Brain pericyte (primary cell): ENCODE measurements around the gene BBS1.
"Not testable (repeated sequence)": the region's sequence is repeated elsewhere in the genome, so short reads cannot be mapped to it uniquely, and the experiment has no call there.

ENCODE experiments used
- DNase-seq: peaks from one replicate; pipeline ENCODE4 v3.0.0-alpha.2; 2012; ENCODE audit warnings: low read depth, low spot score

Gene BBS1

DNA sequence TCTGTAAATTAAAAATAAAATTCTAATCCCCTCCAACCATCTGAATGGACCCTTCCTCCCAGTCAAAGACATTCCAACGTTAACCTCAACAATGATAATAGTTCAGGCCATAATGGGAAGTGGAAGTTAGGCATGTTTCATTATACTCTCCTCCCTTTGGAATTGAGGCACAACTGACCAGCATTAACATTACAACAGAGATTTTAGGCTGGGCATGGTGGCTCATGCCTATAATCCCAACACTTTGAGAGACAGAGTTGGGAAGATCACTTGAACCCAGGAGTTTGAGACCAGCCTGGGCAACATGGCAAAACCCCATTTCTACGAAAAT is 60.4 kb downstream of the BBS1 start:
- DNase-seq = no peak

DNA sequence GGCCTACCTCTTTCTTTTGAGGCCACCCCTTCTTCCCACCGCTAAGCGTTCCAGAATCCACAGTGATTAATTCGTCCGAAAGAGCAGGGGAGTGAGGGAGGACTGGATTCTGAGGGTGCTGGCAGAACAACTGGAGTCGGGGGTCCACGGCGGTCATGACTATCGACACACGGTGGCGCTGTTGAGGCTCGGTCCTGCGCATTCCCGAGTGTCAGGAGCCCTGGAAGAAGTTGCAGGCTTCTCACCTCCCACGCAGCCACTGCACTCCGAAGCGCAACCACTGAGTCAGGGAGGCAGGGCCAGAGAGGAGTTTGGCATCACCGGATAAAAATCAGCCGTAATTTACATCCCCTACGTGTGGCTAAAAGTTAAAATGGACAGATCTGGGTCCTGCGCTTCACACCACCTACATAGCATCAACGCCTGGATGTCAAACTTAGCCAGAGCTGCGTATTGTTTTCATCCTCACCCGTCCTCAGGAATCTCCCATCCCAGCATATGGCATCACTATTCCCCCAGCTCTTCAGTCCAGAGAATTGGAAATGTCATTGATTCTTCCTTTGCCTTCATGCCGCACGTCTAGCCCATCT is 68.7 kb downstream of the BBS1 start:
- no peak for DNase-seq

DNA sequence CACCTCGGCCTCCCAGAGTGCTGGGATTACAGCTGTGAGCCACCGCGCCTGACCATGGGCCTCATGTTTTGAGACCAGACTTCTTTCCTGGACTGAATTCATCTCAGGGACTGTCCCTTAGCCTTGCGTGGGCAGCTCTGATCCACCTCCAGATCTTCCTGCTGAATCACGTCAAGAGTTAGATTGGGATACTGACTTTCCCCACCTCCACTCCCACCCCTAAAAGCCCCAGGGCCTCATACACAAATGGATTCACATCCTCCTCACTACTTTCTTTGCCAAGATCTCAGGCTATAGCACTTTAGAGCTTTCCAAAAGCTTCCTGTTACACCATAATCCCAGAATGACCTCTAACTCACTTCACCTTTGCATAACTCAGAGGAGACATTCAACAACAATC is 70.4 kb downstream of the BBS1 start:
- DNase-seq = no peak

DNA sequence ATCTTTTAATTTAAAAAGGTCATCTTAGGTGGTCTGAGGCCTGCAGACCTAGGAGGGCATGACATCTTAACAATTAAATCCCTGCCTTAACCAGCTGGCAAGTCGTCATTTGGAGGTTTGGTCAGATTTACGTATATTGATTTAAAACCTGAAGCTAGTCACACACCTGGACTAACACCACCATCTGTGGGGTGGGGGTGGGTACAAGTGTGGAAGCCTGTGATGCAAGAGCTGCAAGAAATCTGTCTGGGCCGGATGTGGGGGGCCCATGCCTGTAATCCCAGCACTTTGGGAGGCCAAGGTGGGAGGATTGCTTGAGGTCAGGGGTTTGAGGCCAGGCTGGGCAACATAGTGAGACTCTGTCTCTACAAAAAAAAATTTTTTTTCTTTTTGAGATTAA is 70.8 kb downstream of the BBS1 start:
- no peak for DNase-seq

DNA sequence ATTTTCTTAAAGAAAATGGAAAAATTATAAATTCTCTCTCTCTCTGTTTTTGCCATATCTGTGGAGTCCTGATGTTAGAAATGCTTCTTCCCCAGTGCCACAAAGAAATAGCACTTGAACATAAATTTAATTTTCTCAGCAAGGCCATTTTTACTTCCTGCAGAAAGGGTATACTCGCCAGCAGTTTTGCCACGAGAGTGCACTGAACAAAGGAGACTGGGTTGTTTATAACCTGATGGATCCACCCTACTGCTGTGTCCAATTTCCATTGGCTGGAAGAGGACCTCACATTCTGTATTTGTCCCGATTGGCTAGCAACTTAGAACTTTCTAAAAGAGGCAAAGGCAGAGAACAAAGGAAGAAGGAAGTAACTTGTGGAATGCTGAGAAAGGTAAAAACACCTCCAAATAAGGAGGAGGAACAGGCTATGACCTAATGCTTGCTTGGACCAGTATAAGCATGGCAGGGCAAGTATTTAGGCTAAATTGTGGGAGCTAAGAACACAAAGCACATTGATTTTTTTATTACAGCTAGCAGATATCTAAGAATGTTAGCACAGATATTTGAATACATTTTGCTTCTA is 72.2 kb downstream of the BBS1 start:
- not testable (repeated sequence) for DNase-seq
